Left ventricle myocardium inferior (tissue), 1 donor: ENCODE results near the gene SECISBP2. TPM values are rescaled to one million over a fixed set of nuclear protein-coding genes. Genes with fewer than 3 reads are reported as not detected.

ENCODE experiments used
- DNase-seq: peaks from one replicate; pipeline ENCODE4 v3.0.0-alpha.2; 2020
- H3K27ac ChIP-seq: fragments of 200-600 bp; replicated peaks from 2 replicates; pipeline ENCODE4 v1.8.0; 2021
- H3K27me3 ChIP-seq: fragments of 200-600 bp; 2 replicates; pipeline ENCODE4 v1.8.0; 2021; ENCODE audit warnings: low read depth
- H3K36me3 ChIP-seq: fragments of 200-600 bp; 2 replicates; pipeline ENCODE4 v1.8.0; 2021
- H3K4me1 ChIP-seq: fragments of 200-600 bp; 2 replicates; pipeline ENCODE4 v1.8.0; 2021
- H3K4me3 ChIP-seq: fragments of 200-600 bp; 2 replicates; pipeline ENCODE4 v1.8.0; 2021; ENCODE audit warnings: mild to moderate bottlenecking, moderate library complexity
- H3K9me3 ChIP-seq: fragments of 200-600 bp; replicated peaks from 2 replicates; pipeline ENCODE4 v1.8.0; 2021
- CTCF ChIP-seq: fragments of 200-600 bp; IDR thresholded peaks from 2 replicates; pipeline ENCODE4 v1.8.0; 2021; ENCODE audit warnings: antibody characterized with exemption, mild to moderate bottlenecking, borderline replicate concordance
- intact Hi-C: fragments of 100-400 bp; cut with micrococcal nuclease; formaldehyde crosslinking; loops from one replicate; pipeline ENCODE4 v1.11.0; 2022
- total RNA-seq: library from RNA; stranded (reverse); fragmentation: NEBNext Ultra II Directional; extraction: Animal tissue kit (Norgen Biotek cat#: 25700); gene quantifications from one replicate; pipeline ENCODE4 v1.2.1, GENCODE V29; 2021
- donor health status: DM: no; HTN: yes; CAD: no; lungs with severe emphysema.

Gene SECISBP2
- total RNA-seq, 1 donor from 2014 or later: 13.8 TPM

GRCh38 chr9:89397471-89397870 lies 79.2 kb downstream of the SECISBP2 start:
- TF ChIP-seq CTCF: no peak
- intact Hi-C loops: no loop called here
- Histone ChIP-seq H3K27ac (no peak overlapping the region), H3K9me3 (no peaks in the 10 kb centered on the region), H3K36me3 (peaks cover 27% of the 10 kb centered on the region), H3K4me3 (no peak overlapping the region), H3K27me3 (no peaks in the 10 kb centered on the region), H3K4me1 (no peaks in the 10 kb centered on the region)
- no peak for DNase-seq

DNA sequence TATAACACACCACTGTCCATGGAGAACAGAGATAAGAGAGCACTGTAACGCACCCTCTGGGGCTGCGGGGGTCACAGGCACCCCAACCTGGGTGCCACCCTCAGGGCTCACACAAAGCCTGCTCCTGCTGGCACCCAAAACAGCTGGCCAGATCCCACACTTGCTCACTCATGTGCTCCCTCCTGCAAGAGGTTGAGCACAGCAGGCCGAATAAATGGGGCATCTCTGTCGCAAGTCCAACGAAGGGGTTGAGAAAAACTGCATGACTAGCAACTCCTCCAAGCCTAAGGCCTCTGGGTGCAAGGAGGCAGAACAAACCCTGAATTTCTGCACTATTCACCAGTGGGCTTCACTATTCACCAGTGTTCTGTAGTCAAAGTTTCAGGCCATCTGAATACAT lies 80.3 kb downstream of the SECISBP2 start:
- peaks cover 22% of the 10 kb centered on the region for H3K36me3 ChIP-seq
- no peak for DNase-seq

DNA sequence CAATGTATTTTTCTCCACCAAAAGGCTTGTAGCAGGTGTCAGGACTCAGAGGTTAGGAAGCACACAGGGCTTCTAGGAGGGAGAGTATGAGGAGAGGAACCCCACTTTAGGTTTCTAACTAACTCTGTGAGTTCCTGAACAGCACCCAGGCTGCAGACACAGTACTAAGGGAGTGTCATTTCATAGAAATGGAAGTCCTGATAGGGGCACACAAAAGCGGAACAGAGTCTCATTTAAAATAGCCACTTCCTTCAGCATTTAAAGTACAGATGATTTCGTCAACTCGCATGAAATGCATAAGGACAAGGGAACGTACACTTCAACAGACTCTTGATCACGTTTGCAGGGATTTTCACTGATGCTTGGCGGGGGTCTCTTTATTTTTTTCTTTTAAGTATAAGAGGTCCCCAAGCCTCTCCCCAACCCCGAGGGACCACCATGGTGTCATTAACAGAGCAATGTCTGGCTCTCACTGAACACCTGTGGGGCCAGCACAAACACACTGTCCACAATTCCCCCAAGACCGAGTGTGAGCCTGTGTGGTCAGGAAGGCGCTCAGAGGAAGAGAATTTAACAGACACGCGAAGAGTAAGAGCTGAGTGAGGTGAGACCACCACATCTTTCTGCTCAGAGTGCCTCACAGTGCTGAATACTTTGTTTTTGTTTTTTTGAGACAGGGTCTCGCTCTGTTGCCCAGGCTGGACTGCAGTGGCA lies 82.3 kb downstream of the SECISBP2 start:
- H3K9me3 ChIP-seq: no peaks in the 10 kb centered on the region
- H3K27ac ChIP-seq: no peak overlapping the region
- TF ChIP-seq CTCF: no peak
- no peak for DNase-seq
- peaks cover 22% of the 10 kb centered on the region for H3K36me3 ChIP-seq
- intact Hi-C loops: no loop called here
- H3K4me3 ChIP-seq: no peak overlapping the region
- H3K4me1 ChIP-seq: no peaks in the 10 kb centered on the region
- H3K27me3 ChIP-seq: no peaks in the 10 kb centered on the region

More for the DNA sequence above, 80.3 kb downstream of the SECISBP2 start:
- no peaks in the 10 kb centered on the region for H3K27me3 ChIP-seq
- intact Hi-C loops: no loop called here
- no peak overlapping the region for H3K27ac ChIP-seq
- no peak overlapping the region for H3K4me3 ChIP-seq
- H3K4me1 ChIP-seq: no peaks in the 10 kb centered on the region
- no peaks in the 10 kb centered on the region for H3K9me3 ChIP-seq
- TF ChIP-seq CTCF: no peak

DNA sequence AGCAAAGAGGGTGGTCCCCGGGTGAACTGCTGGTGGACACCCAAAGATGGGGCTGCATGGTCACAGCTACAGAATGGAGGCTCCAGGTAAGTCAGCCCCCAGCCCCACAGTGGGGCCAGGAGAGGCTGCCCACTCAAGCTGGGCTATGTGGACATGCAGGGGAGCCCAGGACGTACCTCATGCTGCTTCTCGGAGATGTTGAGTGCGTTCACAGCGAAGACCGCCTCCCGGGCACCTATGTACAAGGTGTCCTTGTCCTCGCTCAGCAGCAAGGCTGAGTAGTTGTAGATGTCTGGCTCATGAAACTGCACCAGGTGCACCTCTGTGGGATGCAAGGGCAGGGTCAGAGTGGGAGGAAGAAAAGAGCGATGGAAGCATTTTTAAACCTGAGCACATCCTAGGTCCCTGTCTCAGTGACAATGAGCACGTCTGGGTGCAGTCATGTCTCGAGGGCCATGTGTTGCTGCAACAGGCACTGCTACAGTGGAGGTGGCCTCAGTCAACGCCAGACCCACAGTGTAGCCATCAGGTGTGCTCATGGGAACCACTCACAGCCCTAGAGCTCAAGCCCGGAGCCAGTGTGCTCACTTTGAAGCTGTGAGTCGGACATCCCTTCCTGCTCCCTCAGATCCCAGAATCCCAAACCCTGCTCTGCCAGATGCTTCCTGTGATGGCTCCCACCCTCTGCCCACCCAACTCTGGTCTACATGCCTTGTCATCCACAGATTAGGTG lies 84.6 kb downstream of the SECISBP2 start:
- Histone ChIP-seq H3K9me3 (peaks cover 6% of the 10 kb centered on the region), H3K27me3 (no peaks in the 10 kb centered on the region), H3K4me1 (no peaks in the 10 kb centered on the region), H3K4me3 (no peak overlapping the region), H3K36me3 (peaks cover 16% of the 10 kb centered on the region), H3K27ac (no peak overlapping the region)
- TF ChIP-seq CTCF: no peak
- intact Hi-C loops: no loop called here
- DNase-seq: no peak

GRCh38 chr9:89404074-89404473 lies 85.8 kb downstream of the SECISBP2 start:
- no peak overlapping the region for H3K4me3 ChIP-seq
- no peak overlapping the region for H3K27ac ChIP-seq
- H3K36me3 ChIP-seq: peaks cover 12% of the 10 kb centered on the region
- no peak for DNase-seq
- no peak for TF ChIP-seq CTCF
- H3K9me3 ChIP-seq: peaks cover 6% of the 10 kb centered on the region
- no peaks in the 10 kb centered on the region for H3K4me1 ChIP-seq
- no peaks in the 10 kb centered on the region for H3K27me3 ChIP-seq
- intact Hi-C loops: no loop called here
